GM04504 (cell line): ENCODE data around the gene ZNF526.
A peak's percentile ranks its signal among the peaks of the same experiment; 100 is the strongest.

Source experiments
- DNase-seq: peaks from one replicate; pipeline ENCODE4 v3.0.0-alpha.2; 2012; ENCODE audit warnings: low read depth

The ZNF526 gene

DNA sequence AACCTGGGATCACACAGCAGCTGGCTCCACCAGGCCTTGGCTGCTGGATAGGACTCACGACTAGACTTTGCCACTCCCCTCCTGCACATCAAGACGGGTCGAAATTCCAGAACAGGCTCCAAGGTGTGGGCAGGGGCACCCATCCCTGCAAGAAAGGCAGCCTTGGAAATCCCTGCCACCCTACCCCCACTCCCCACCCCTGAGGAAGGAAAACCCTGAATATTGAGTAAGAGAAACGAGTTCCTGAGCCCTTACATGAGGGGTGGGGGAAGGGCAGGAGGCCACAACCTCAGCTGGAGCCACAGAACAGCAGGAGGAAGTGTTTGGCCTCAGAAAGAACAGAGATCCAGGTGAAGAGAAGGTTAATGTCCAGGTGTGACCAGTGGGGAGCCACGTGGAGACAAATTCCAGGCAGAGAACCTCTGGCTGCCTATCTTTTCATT is 22.7 kb upstream of the ZNF526 start:
- no peak for DNase-seq

DNA sequence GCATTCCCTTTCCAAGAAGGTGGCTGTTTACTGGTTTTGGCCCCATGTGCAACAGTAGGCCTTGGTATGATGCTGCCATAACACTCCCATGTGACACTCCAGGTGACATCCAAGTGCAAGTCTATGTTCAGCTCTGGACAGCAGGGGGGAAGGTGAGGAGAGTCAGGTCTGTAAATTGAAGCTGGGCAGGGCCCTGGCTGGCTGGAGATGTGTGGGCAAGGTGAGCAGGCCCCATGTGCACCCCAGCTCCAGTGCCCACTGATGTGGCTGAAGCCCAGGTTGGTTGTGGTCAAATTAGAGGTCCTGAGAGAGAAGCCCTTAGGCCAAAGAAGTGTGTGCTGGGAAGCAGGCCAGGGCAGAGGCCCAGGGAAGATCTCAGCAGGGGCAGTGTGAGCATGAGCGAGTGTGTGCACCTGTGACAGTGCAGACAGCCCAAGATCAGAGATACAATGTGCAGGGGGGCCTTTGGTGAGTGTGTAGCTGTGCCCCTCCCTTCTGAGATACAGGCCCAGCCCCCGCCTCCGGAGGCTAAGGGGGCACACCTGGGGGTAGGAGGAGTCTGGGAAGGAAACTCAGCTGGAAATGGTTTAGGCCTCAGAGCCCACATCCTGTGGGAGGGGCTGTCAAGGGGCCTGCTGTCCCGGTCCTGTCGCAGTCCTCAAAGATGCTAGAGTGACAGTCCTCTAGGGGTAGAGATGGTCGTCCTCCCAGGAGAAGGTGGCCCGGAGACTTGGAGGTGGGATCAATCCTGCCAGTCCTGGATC is 21.3 kb upstream of the ZNF526 start:
- no peak for DNase-seq

- DNase-seq = no peak
Observed at GRCh38 chr19:42199440-42200115, 20.5 kb upstream of the ZNF526 start.

DNA sequence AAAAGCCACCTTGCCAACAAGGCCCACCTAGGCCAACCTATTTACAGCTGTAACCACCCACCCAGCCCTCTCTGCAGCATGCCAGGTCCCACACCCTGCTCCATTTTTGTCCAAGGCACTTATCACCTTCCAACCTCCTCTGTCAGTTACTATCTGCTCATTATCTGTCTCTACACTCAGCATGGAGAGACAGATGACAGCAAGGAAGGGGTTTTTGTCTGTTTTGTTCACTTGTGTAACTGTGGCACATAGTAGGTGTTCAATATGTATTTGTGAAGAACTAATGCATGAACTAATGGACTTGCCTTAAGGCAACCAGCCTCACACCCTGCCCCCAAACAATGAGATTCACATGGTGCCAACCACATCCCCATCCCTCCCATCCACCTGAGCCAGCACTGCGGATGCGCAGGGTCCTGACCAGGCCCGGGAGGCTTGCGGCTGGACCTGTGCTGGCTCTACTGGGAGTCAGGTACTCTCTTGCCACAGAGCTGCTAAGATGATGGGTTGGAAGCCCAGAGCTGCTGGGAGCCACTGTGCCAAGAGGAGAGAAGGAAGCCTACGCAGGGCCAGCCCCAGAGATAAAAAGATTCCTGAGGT is 19.9 kb upstream of the ZNF526 start:
- no peak for DNase-seq

DNA sequence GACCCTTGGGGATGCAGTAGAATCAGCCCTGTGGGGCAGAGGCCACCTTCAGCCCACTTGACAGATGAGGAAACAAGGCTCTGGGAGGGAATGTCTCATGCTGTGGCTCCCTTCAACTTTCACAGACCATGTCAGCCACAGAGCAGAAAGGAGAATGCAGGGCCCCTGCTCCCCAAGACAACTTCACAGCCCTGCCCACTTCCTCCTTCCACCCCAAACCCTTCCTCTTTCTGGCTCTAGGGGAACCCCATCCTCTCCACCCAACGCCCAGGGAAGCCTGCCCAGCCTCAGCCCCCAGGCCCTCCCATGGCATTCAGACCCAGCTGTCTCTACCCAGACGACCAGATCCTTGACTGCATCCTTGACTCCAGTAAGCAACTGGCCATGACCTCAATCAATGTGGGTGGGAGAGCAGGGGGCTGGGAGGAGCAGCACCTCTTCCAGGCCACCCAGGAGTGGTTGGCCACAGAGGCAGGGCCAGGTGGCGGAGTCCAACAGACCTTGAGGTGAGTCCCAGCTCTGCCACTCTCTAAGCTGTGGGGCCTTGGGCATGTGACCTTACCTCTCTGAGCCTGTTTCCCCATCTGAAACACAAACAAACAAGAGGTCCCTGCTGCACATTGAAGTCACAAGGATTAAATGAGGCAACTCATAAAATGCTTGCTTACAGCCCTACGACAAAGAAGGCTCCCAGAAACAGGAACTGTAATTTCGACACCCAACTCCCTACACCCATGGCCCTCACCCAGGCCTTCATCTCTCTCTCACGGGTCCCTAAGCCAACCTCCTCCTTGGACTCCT is 18.4 kb upstream of the ZNF526 start:
- no peak for DNase-seq

DNA sequence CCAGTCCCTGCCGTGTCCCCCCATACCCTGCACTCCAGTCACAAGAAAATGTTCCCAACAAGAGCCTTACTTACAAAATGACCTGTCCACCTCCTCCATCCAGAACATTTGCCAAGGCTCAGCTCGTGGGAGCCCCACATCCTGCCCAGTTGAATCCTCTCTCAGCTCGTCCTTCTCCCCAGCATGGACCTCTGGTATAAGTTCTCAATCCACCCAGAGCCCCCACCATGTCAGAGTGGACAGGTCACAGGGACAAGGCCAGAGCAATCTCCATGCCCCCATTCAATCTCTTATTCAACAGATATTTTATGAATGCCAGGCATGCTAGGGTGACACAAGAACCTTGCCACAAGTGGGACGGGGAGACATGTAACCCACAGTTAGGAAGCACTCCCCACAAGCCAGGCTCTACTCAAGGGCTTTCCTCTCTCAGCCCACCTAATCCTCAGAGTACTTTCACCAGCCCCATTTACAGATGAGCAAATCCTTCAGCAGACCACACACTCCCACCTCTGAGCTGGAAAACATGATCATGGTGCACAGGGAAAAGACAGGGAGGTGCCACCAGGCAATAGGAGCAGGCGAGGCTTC is 17.7 kb upstream of the ZNF526 start:
- DNase-seq = no peak

DNA sequence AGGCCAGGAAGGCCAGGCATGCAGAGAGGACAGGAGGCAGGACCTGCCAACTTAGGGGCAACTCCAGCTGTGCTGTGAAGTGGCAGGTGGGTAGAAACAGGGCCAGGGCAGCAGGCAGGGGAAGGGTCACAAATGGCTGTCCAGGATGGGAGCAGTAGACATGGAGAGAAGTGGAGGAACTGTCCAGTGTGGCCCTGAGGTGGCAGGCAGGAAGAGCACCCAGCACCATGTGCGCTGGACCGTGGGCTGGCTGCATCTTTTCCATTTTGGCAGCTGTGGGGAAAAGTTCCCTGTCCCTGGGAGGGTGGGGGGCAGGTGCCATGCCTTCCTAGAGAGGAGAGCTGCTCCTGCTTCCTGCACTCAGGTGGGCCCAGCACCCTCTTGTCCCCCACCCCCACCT is 16.4 kb upstream of the ZNF526 start:
- DNase-seq = no peak

DNA sequence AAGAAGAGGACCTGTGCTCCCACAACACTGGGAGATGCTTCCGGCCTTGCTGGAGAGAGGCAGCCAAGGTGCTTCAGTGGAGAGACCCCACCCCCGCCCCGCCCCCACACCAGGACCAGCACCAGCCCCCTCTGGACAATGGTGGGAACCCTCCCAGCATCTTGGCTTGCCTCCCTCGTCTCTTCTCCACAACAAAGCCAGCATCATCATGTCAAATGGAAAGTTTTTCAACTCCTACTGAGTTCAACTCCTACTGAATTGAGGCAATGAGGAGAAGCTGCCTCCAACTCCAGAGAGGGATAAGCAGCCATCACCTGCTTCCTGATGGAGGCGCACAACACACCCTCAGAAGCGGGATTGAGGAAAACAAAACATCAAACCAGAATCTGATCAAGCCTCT is 15.4 kb upstream of the ZNF526 start:
- no peak for DNase-seq

- DNase-seq = no peak
Observed at GRCh38 chr19:42206871-42207755, 13.0 kb upstream of the ZNF526 start.

DNA sequence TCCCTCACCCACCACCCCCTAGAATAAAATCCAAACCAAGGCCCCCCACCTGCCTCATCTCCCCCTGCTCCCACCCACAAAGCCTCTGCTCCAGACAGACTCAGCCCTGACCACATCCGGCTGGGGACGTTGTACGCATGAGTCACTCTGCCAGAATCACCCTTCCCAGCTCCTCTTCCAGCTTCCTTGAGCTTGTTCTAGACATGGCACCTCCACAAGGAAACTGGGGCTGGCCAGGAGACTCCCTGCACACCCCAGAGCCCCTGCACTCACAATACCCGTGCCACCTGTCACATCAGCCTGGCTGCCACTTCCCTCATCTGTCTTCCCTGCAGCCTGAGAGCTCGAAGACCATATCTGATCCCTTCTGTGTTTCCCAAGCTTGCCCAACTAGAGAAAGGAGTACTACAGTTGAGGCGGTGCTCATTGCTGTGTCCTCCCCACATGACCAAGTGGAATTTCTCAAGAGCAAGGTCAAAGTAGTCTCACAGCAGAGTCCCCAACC is 12.3 kb upstream of the ZNF526 start:
- peak; percentile 57 for DNase-seq

- DNase-seq = no peak
Observed at GRCh38 chr19:42208612-42209011, 11.5 kb upstream of the ZNF526 start.

GRCh38 chr19:42212886-42213285 is 7.2 kb upstream of the ZNF526 start:
- DNase-seq = no peak

DNA sequence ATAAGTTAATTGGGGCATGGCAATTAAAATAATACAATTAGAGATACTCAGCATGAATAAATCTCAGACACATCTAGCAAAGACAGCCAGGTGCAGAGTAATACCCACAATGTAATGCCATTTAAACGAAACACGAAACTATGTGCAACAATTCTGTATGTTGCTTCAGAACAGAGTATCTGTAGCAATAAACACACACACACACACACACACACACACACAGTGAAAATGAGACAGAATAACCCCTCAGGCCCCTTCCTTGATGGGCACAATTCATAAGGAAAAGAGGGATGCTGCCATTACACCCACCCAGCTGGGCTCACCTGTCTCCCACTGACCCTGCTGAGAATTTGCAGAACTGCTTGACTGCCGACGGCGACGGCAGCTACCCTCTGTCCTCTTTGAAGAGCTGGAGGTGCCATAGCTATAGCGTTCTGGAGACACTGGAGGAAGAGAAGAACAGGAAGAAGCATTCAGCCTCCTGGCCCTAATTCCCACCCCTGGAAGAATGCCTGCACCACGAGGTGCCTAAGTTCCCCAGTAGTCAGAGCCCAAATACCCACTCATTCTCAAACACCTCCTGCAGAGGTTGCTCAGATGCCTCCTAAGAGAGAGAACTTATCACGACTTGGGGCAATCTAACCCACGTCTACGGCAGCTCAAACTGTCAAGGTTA is 5.2 kb upstream of the ZNF526 start:
- no peak for DNase-seq

DNA sequence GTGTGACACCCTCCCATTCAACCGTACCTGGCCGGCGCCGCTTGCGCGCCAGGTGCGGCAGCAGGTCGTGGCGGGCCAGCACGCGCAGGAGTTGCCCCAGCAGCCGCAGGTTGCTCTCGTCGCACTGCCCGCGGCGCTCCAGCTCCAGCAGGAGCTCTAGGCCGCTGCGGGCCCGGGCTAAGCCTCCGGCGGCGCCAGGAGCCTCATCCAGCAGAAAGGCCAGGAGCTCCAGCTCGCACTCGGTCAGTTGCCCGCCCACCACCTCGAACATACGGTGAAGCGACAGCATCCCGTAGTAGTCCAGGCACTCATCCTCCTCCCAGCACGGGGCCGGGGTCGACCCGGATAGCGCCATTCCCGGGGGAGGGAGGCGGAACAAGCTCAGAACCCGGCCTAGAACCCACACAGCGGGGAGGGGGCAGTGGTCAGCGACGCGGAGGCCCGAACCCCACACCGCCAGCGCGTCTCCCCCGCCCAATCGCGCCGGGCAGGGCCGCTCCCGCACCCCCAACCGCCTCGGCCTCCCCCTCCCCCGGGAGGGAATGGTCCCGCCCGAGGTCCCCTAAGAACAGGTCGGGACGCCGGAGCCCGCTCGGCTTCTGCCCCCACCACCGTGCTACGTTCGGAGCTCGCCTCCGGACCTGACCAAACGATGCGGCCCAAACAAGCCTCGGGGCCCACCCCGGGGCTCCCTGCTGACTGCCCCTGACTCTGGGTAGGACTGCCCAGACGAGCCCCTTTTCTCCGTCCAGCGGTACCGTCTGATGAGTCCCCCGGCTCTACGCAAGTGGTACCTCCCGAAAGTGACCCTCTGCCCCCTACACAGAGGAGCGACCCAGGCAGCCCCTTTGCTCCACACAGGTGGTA is 3.2 kb upstream of the ZNF526 start:
- no peak for DNase-seq

DNA sequence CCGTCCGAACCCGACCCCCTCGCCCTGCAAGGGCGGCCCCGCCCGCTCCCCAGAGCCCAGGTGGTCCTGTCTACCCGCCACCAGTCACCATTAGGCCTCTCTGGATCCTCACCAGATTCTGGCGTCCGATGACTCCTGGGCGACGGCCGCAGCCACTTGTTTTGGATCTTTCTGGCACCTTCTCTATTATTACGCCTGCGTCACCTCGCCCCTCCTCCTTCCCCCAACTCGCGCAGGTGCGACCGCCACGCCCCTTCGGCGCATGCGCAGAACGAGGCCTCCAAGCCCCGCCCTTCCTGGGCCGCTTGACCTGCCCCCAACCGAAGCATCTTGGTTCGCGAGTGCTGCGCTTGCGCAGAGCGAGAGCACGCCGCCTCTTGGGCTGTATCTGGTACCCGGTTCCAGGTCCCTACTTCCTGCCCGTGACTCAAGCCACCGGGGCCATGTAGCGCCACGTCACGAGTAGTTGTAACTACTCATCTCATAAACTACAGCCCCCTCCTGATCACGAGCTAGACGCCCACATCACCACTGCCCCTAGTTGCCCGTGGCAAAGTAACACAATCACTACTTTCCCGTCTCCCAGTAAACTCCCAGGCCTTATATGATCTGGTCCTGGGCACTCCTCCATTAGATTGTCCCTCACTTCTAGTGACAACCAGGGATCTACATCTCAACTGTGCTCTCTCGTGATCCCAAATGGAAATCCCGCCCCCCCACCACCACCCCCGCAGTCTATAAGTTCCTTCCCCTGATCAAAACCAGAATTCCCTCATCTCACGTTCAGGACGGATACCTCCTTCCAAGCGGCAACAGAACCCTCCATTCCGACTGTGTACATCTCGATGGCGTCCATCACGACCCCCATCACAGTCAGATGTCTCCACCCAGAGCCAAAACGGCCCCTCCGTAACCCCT is 2.3 kb upstream of the ZNF526 start, which contains the start of gene DEDD2:
TSS of gene DEDD2 (minus strand) at position 158 of the 918 bp plus-strand sequence. CDS start 670 bp downstream, outside the sequence.
- DNase-seq = peak; percentile 96

GRCh38 chr19:42220751-42221097 is 612 bp downstream of the ZNF526 start:
- no peak for DNase-seq

DNA sequence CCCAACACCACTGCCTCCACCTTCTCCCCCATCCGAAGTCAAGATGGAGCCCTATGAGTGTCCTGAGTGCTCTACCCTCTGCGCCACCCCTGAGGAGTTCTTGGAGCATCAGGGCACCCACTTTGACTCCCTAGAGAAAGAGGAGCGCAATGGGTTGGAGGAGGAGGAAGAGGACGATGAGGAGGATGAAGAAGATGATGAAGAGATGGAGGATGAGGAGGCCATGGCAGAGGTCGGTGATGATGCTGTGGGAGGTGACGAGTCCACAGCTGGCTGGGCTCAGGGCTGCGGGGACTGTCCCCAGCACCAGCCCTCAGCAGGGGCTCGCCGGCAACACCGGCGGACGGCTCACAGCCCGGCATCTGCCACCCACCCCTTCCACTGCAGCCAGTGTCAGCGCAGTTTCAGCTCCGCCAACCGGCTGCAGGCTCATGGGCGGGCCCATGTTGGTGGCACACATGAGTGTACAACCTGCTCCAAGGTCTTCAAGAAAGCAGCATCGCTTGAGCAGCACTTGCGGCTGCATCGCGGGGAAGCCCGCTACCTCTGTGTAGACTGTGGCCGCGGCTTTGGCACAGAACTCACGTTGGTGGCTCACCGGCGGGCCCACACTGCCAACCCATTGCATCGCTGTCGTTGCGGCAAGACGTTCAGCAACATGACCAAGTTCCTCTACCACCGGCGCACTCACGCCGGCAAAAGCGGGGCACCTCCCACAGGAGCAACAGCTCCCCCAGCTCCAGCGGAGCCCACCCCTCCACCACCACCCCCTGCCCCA is 5.0 kb downstream of the ZNF526 start:
- DNase-seq = no peak
